HepG2 (cell line): ENCODE data around the gene ZNF273. TPM values are rescaled to one million over a fixed set of nuclear protein-coding genes. Genes with fewer than 3 reads are reported as not detected.

Experiments used
- ELF4 ChIP-seq: sonication (generic); formaldehyde crosslinking; IDR thresholded peaks from 2 replicates; pipeline ENCODE4 v1.5.0; 2020; ENCODE audit warnings: missing genetic modification reagents, mild to moderate bottlenecking, moderate library complexity, borderline replicate concordance
- KMT2B ChIP-seq: IDR thresholded peaks from 2 replicates; pipeline ENCODE4 v1.6.1; 2016; ENCODE audit warnings: missing genetic modification reagents, missing compliant biosample characterization
- MAFG ChIP-seq: sonication (generic); formaldehyde crosslinking; IDR thresholded peaks from 2 replicates; pipeline ENCODE4 v1.5.1; 2020; ENCODE audit warnings: mild to moderate bottlenecking, missing genetic modification reagents
- NFE2 ChIP-seq: sonication (generic); formaldehyde crosslinking; IDR thresholded peaks from 2 replicates; pipeline ENCODE4 v1.4.0; 2020; ENCODE audit warnings: missing genetic modification reagents
- PAX8 ChIP-seq: sonication (generic); formaldehyde crosslinking; IDR thresholded peaks from 2 replicates; pipeline ENCODE4 v1.8.0; 2022; ENCODE audit warnings: mild to moderate bottlenecking, missing genetic modification reagents, borderline replicate concordance
- RFX5 ChIP-seq: IDR thresholded peaks from 2 replicates; pipeline ENCODE4 v1.6.1; 2011; ENCODE audit warnings: low read depth, low read length, improper control_type of control experiment
- ZFP36L1 ChIP-seq: sonication (generic); formaldehyde crosslinking; IDR thresholded peaks from 2 replicates; pipeline ENCODE4 v1.8.0; 2022; ENCODE audit warnings: mild to moderate bottlenecking, missing genetic modification reagents, moderate library complexity
- ZNF205 ChIP-seq: IDR thresholded peaks from 2 replicates; pipeline ENCODE4 v1.6.1; 2018; ENCODE audit warnings: missing biosample characterization, missing genetic modification reagents
- ZNF230 ChIP-seq: sonication (generic); formaldehyde crosslinking; IDR thresholded peaks from 2 replicates; pipeline ENCODE4 v1.4.0; 2020; ENCODE audit warnings: mild to moderate bottlenecking, missing genetic modification reagents
- ZNF766 ChIP-seq: sonication (generic); formaldehyde crosslinking; IDR thresholded peaks from 2 replicates; pipeline ENCODE4 v1.5.0; 2020; ENCODE audit warnings: missing genetic modification reagents, borderline replicate concordance
- polyA plus RNA-seq, 8 experiments: library from polyadenylated mRNA; depleted of rRNA in 3 of 8; stranded (reverse) in 7 of 8; unstranded in 1 of 8; fragments of >200 nt; fragmentation: Illumina TruSeq in 4 of 8; extraction: Trizol in 4 of 8; gene quantifications; 2 replicates each; pipeline versions ENCODE4 v1.2.1 to v1.2.3, GENCODE V29; 2011 to 2016; ENCODE audit warnings: low read depth in 4 of 8, missing spikeins in 1 of 8, mixed read lengths in 1 of 8; ENCODE audit not compliant: insufficient read depth in 1 of 8
- total RNA-seq, 5 experiments: library from RNA; depleted of rRNA; stranded (reverse); fragments of >200 nt; fragmentation: Illumina TruSeq; extraction: Trizol; gene quantifications; 2 replicates each; pipeline ENCODE4 v1.2.3, GENCODE V29; 2016; ENCODE audit warnings: low read depth in 1 of 5
- TF ChIP-seq, protein P1 (sequence below): sonication (generic); formaldehyde crosslinking; IDR thresholded peaks from 2 replicates; pipeline ENCODE4 v1.4.0; 2020; ENCODE audit warnings: missing genetic modification reagents
- TF ChIP-seq, protein P2 (sequence below): sonication (generic); formaldehyde crosslinking; IDR thresholded peaks from 2 replicates; pipeline ENCODE4 v1.4.0; 2020; ENCODE audit warnings: missing genetic modification reagents
- TF ChIP-seq, protein P3 (sequence below): sonication (generic); formaldehyde crosslinking; IDR thresholded peaks from 2 replicates; pipeline ENCODE4 v1.5.0; 2020; ENCODE audit warnings: mild to moderate bottlenecking, missing genetic modification reagents, borderline replicate concordance
- TF ChIP-seq, protein P4 (sequence below): sonication (generic); formaldehyde crosslinking; IDR thresholded peaks from 2 replicates; pipeline ENCODE4 v1.4.0; 2020; ENCODE audit warnings: missing genetic modification reagents

Gene ZNF273
- total and polyA plus RNA-seq, 2 of the 13 experiments (the other 11 are each of a cell fraction or from before 2014, with no cell fraction given), result 1.7 to 5.8 TPM

DNA sequence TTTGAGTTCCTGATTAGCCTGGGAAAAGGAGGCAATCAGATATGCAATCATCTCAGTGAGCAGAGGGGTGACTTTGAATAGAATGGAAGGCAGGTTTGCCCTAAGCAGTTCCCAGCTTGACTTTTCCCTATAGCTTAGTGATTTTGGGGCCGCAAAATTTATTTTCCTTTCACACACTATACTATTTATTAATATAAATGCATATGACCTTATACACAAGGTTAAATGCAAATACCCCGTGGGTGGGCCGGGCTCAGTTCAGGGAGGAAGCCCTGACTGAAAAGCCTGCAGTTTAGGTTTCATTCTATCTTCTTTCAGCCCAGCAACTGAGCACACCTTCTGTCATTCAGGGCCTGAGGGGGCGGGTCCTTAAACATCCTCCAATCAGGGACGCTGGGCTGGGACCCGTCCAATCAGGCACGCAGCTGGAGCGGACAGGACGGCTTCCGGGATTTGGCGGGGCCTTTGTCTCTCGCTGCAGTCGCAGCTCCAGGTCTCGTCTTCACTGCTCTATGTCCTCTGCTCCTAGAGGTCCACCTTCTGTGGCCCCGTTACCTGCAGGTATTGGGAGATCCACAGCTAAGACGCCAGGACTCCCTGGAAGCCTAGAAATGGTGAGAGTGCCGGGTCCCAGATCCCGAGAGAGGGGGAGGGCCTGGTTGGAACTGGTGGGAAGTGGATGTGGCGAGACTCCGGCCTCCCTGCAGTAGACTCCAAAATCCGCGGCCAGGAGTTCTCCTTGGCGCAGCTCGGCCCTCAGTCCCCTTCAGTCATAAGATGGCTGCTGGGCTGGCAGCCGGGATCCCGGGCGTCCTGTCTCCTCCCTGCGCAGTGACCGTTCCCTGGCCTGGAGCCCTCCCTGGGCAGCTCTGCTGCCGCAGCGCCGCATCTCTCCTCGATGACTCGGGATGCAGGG is at the start of gene ZNF273 (continued):
- TF ChIP-seq, protein P1, sequence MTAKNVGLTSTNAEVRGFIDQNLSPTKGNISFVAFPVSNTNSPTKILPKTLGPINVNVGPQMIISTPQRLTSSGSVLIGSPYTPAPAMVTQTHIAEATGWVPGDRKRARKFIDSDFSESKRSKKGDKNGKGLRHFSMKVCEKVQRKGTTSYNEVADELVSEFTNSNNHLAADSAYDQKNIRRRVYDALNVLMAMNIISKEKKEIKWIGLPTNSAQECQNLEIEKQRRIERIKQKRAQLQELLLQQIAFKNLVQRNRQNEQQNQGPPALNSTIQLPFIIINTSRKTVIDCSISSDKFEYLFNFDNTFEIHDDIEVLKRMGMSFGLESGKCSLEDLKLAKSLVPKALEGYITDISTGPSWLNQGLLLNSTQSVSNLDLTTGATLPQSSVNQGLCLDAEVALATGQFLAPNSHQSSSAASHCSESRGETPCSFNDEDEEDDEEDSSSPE (CRISPR knock-in tag), result peak; percentile 88
- TF ChIP-seq, protein P2, sequence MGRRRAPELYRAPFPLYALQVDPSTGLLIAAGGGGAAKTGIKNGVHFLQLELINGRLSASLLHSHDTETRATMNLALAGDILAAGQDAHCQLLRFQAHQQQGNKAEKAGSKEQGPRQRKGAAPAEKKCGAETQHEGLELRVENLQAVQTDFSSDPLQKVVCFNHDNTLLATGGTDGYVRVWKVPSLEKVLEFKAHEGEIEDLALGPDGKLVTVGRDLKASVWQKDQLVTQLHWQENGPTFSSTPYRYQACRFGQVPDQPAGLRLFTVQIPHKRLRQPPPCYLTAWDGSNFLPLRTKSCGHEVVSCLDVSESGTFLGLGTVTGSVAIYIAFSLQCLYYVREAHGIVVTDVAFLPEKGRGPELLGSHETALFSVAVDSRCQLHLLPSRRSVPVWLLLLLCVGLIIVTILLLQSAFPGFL, result no peak
- no peak for TF ChIP-seq ZNF766
- no peak for TF ChIP-seq ZNF230
- peak; percentile 66; the same call in 1 of the 2 replicates for TF ChIP-seq RFX5
- no peak for TF ChIP-seq ZFP36L1
- TF ChIP-seq NFE2, result no peak
- TF ChIP-seq, protein P3, sequence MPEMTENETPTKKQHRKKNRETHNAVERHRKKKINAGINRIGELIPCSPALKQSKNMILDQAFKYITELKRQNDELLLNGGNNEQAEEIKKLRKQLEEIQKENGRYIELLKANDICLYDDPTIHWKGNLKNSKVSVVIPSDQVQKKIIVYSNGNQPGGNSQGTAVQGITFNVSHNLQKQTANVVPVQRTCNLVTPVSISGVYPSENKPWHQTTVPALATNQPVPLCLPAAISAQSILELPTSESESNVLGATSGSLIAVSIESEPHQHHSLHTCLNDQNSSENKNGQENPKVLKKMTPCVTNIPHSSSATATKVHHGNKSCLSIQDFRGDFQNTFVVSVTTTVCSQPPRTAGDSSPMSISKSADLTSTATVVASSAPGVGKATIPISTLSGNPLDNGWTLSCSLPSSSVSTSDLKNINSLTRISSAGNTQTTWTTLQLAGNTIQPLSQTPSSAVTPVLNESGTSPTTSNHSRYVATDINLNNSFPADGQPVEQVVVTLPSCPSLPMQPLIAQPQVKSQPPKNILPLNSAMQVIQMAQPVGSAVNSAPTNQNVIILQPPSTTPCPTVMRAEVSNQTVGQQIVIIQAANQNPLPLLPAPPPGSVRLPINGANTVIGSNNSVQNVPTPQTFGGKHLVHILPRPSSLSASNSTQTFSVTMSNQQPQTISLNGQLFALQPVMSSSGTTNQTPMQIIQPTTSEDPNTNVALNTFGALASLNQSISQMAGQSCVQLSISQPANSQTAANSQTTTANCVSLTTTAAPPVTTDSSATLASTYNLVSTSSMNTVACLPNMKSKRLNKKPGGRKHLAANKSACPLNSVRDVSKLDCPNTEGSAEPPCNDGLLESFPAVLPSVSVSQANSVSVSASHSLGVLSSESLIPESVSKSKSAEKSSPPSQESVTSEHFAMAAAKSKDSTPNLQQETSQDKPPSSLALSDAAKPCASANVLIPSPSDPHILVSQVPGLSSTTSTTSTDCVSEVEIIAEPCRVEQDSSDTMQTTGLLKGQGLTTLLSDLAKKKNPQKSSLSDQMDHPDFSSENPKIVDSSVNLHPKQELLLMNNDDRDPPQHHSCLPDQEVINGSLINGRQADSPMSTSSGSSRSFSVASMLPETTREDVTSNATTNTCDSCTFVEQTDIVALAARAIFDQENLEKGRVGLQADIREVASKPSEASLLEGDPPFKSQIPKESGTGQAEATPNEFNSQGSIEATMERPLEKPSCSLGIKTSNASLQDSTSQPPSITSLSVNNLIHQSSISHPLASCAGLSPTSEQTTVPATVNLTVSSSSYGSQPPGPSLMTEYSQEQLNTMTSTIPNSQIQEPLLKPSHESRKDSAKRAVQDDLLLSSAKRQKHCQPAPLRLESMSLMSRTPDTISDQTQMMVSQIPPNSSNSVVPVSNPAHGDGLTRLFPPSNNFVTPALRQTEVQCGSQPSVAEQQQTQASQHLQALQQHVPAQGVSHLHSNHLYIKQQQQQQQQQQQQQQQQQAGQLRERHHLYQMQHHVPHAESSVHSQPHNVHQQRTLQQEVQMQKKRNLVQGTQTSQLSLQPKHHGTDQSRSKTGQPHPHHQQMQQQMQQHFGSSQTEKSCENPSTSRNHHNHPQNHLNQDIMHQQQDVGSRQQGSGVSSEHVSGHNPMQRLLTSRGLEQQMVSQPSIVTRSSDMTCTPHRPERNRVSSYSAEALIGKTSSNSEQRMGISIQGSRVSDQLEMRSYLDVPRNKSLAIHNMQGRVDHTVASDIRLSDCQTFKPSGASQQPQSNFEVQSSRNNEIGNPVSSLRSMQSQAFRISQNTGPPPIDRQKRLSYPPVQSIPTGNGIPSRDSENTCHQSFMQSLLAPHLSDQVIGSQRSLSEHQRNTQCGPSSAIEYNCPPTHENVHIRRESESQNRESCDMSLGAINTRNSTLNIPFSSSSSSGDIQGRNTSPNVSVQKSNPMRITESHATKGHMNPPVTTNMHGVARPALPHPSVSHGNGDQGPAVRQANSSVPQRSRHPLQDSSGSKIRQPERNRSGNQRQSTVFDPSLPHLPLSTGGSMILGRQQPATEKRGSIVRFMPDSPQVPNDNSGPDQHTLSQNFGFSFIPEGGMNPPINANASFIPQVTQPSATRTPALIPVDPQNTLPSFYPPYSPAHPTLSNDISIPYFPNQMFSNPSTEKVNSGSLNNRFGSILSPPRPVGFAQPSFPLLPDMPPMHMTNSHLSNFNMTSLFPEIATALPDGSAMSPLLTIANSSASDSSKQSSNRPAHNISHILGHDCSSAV (CRISPR knock-in tag), result no peak
- TF ChIP-seq, protein P4, sequence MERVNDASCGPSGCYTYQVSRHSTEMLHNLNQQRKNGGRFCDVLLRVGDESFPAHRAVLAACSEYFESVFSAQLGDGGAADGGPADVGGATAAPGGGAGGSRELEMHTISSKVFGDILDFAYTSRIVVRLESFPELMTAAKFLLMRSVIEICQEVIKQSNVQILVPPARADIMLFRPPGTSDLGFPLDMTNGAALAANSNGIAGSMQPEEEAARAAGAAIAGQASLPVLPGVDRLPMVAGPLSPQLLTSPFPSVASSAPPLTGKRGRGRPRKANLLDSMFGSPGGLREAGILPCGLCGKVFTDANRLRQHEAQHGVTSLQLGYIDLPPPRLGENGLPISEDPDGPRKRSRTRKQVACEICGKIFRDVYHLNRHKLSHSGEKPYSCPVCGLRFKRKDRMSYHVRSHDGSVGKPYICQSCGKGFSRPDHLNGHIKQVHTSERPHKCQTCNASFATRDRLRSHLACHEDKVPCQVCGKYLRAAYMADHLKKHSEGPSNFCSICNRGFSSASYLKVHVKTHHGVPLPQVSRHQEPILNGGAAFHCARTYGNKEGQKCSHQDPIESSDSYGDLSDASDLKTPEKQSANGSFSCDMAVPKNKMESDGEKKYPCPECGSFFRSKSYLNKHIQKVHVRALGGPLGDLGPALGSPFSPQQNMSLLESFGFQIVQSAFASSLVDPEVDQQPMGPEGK (CRISPR knock-in tag), result no peak
- peak; percentile 67; the same call in 1 of the 2 replicates for TF ChIP-seq KMT2B (CRISPR knock-in tag)
- no peak for TF ChIP-seq MAFG (CRISPR knock-in tag)
- no peak for TF ChIP-seq ZNF205 (CRISPR knock-in tag)
- TF ChIP-seq PAX8, result no peak
- no peak for TF ChIP-seq ELF4 (CRISPR knock-in tag)
